H9 (cell line): ENCODE results near the gene PMAIP1. TPM values are rescaled to one million over a fixed set of nuclear protein-coding genes. Genes with fewer than 3 reads are reported as not detected.

Source experiments
- DNase-seq: peaks from one replicate; pipeline ENCODE4 v3.0.0-alpha.2; 2017
- H2AFZ ChIP-seq: one replicate; pipeline ENCODE4 v1.6.1; 2013; ENCODE audit warnings: mild to moderate bottlenecking, low read length, control low read depth, moderate library complexity
- H2AK5ac ChIP-seq: 2 replicates; pipeline ENCODE4 v1.6.1; 2013; ENCODE audit warnings: low read length, control low read depth, mixed read lengths; ENCODE audit not compliant: insufficient read length
- H2BK120ac ChIP-seq: one replicate; pipeline ENCODE4 v1.6.1; 2013; ENCODE audit warnings: low read depth, mild to moderate bottlenecking, low read length, control low read depth, inconsistent platforms; ENCODE audit not compliant: poor library complexity, severe bottlenecking
- H2BK12ac ChIP-seq: 2 replicates; pipeline ENCODE4 v1.6.1; 2013; ENCODE audit warnings: low read length, control low read depth, mixed read lengths, low read depth; ENCODE audit not compliant: insufficient read length
- H2BK15ac ChIP-seq: 2 replicates; pipeline ENCODE4 v1.6.1; 2013; ENCODE audit warnings: low read depth, low read length, control low read depth
- H2BK20ac ChIP-seq: one replicate; pipeline ENCODE4 v1.6.1; 2013; ENCODE audit warnings: low read depth, mild to moderate bottlenecking, low read length, control low read depth, inconsistent platforms; ENCODE audit not compliant: poor library complexity, severe bottlenecking
- H2BK5ac ChIP-seq: 2 replicates; pipeline ENCODE4 v1.6.1; 2013; ENCODE audit warnings: low read length, control low read depth, mixed read lengths; ENCODE audit not compliant: insufficient read length
- H3K14ac ChIP-seq: 2 replicates; pipeline ENCODE4 v1.6.1; 2013; ENCODE audit warnings: low read length, control low read depth; ENCODE audit not compliant: insufficient read depth
- H3K18ac ChIP-seq: 2 replicates; pipeline ENCODE4 v1.6.1; 2013; ENCODE audit warnings: low read depth, mild to moderate bottlenecking, mixed read lengths, low read length, control low read depth; ENCODE audit not compliant: insufficient read length
- H3K23ac ChIP-seq: 2 replicates; pipeline ENCODE4 v1.6.1; 2013; ENCODE audit warnings: low read length, control low read depth, mixed read lengths, low read depth; ENCODE audit not compliant: insufficient read length
- H3K23me2 ChIP-seq: 2 replicates; pipeline ENCODE4 v1.6.1; 2013; ENCODE audit warnings: low read depth, mild to moderate bottlenecking, mixed read lengths, low read length, control low read depth; ENCODE audit not compliant: insufficient read length, poor library complexity, severe bottlenecking
- H3K27ac ChIP-seq: 2 replicates; pipeline ENCODE4 v1.5.1; 2013; ENCODE audit warnings: low read length, control low read depth, mixed read lengths, low read depth; ENCODE audit not compliant: insufficient read length
- H3K27me3 ChIP-seq: 2 replicates; pipeline ENCODE4 v1.6.1; 2013; ENCODE audit warnings: low read length, control low read depth, inconsistent platforms; ENCODE audit not compliant: insufficient read depth
- H3K4ac ChIP-seq: 2 replicates; pipeline ENCODE4 v1.6.1; 2013; ENCODE audit warnings: low read depth, mild to moderate bottlenecking, control low read depth, inconsistent platforms, low read length, moderate library complexity
- H3K4me1 ChIP-seq: 2 replicates; pipeline ENCODE4 v1.6.1; 2013; ENCODE audit warnings: low read length, control low read depth, inconsistent platforms; ENCODE audit not compliant: insufficient read depth
- H3K4me2 ChIP-seq: 2 replicates; pipeline ENCODE4 v1.6.1; 2013; ENCODE audit warnings: low read length, control low read depth, mixed read lengths; ENCODE audit not compliant: insufficient read length, insufficient read depth
- H3K56ac ChIP-seq: 2 replicates; pipeline ENCODE4 v1.6.1; 2013; ENCODE audit warnings: low read depth, mild to moderate bottlenecking, mixed read lengths, low read length, control low read depth; ENCODE audit not compliant: insufficient read length
- H3K79me1 ChIP-seq: 2 replicates; pipeline ENCODE4 v1.6.1; 2013; ENCODE audit warnings: low read depth, mild to moderate bottlenecking, moderate library complexity, low read length, control low read depth, inconsistent platforms; ENCODE audit not compliant: insufficient read depth, poor library complexity, severe bottlenecking
- H3K79me2 ChIP-seq: 2 replicates; pipeline ENCODE4 v1.6.1; 2013; ENCODE audit warnings: low read length, control low read depth, inconsistent platforms; ENCODE audit not compliant: insufficient read depth
- H3K9ac ChIP-seq: 2 replicates; pipeline ENCODE4 v1.6.1; 2013; ENCODE audit warnings: low read length, control low read depth, mixed read lengths; ENCODE audit not compliant: insufficient read length; ENCODE audit errors: extremely low read depth
- H3K9me3 ChIP-seq: one replicate; pipeline ENCODE4 v1.6.1; 2013; ENCODE audit warnings: low read depth, low read length, inconsistent platforms; ENCODE audit not compliant: control insufficient read depth
- H3T11ph ChIP-seq: one replicate; pipeline ENCODE4 v1.6.1; 2013; ENCODE audit warnings: mild to moderate bottlenecking, low read length, control low read depth, inconsistent platforms
- H4K20me1 ChIP-seq: one replicate; pipeline ENCODE4 v1.6.1; 2013; ENCODE audit not compliant: control insufficient read depth, insufficient read length, insufficient read depth
- H4K5ac ChIP-seq: 2 replicates; pipeline ENCODE4 v1.6.1; 2013; ENCODE audit warnings: low read depth, mild to moderate bottlenecking, mixed read lengths, low read length, control low read depth; ENCODE audit not compliant: insufficient read length
- H4K8ac ChIP-seq: replicated peaks from 2 replicates; pipeline ENCODE4 v1.6.1; 2013; ENCODE audit warnings: low read length, control low read depth, mixed read lengths, low read depth; ENCODE audit not compliant: insufficient read length
- H4K91ac ChIP-seq: 2 replicates; pipeline ENCODE4 v1.6.1; 2013; ENCODE audit warnings: low read depth, mild to moderate bottlenecking, moderate library complexity, mixed read lengths, low read length, control low read depth; ENCODE audit not compliant: insufficient read length
- H3K27ac Mint-ChIP-seq, 3 experiments: 2 replicates in 2 of 3; 3 replicates in 1 of 3; pipeline ENCODE4 v1.8.0; 2020 to 2021; ENCODE audit warnings: mixed read lengths in 3 of 3, mild to moderate bottlenecking in 1 of 3, moderate library complexity in 1 of 3
- H3K27me3 Mint-ChIP-seq: 2 replicates; pipeline ENCODE4 v1.8.0; 2021; ENCODE audit warnings: low read depth, mild to moderate bottlenecking, moderate library complexity, mixed read lengths
- H3K36me3 Mint-ChIP-seq, 3 experiments: 2 replicates in 2 of 3; 3 replicates in 1 of 3; pipeline ENCODE4 v1.8.0; 2020 to 2021; ENCODE audit warnings: low read depth in 3 of 3, mixed read lengths in 3 of 3; ENCODE audit not compliant: insufficient read depth in 1 of 3
- H3K4me1 Mint-ChIP-seq, 2 experiments: 2 replicates each; pipeline ENCODE4 v1.8.0; 2020; ENCODE audit warnings: mixed read lengths in 2 of 2
- H3K4me3 Mint-ChIP-seq, 2 experiments: 2 replicates in 1 of 2; 3 replicates in 1 of 2; pipeline ENCODE4 v1.8.0; 2020 to 2021; ENCODE audit warnings: mild to moderate bottlenecking in 2 of 2, mixed read lengths in 2 of 2, moderate library complexity in 1 of 2
- H3K9me3 Mint-ChIP-seq, 2 experiments: 2 replicates in 1 of 2; 3 replicates in 1 of 2; pipeline ENCODE4 v1.8.0; 2020; ENCODE audit warnings: mild to moderate bottlenecking in 2 of 2, mixed read lengths in 2 of 2, moderate library complexity in 1 of 2
- CTCF ChIP-seq: fragments of 200-600 bp; sonication (generic); conservative IDR thresholded peaks from 3 replicates; pipeline ENCODE4 v1.8.0; 2021; ENCODE audit warnings: antibody characterized with exemption, mild to moderate bottlenecking
- WGBS: extraction: QIAGEN DNeasy Blood & Tissue Kit; methylation state at CpG from one replicate; pipeline ENCODE4 v1.1.7; 2013; ENCODE audit warnings: missing lambda C conversion rate, low lambda C conversion rate, mixed read lengths; ENCODE audit not compliant: insufficient read length; ENCODE audit errors: extremely low coverage; 5-methylcytosine and 5-hydroxymethylcytosine counted together
- total RNA-seq: library from RNA; stranded (reverse); gene quantifications from 2 replicates; pipeline ENCODE4 v1.2.1, GENCODE V29; 2021

Gene PMAIP1
- total RNA-seq, 1 experiment from 2014 or later = 152 TPM

GRCh38 chr18:59866551-59867269 is 33.1 kb upstream of the PMAIP1 start:
- H3K79me2 ChIP-seq = no peaks in the 10 kb centered on the region
- peak overlapping the region; percentile 14 for H3K4me2 ChIP-seq
- H2BK5ac ChIP-seq = peak overlapping the region; percentile 49
- H3K79me1 ChIP-seq = no peaks in the 10 kb centered on the region
- H2AFZ ChIP-seq = no peak overlapping the region
- H3K23me2 ChIP-seq = no peaks in the 10 kb centered on the region
- H3K4me1 ChIP-seq = peaks cover 18% of the 10 kb centered on the region; the same call in 1 of the 2 replicates
- no peak overlapping the region for H4K91ac ChIP-seq
- H2BK120ac ChIP-seq = peak overlapping the region; percentile 69
- peak overlapping the region; percentile 21 for H3K9ac ChIP-seq
- H2BK15ac ChIP-seq = no peak overlapping the region
- H3T11ph ChIP-seq = peak overlapping the region; percentile 70
- H3K4ac ChIP-seq = peak overlapping the region; percentile 90; the same call in 1 of the 2 replicates
- Mint-ChIP-seq H3K4me1 (peaks cover 45 to 51% of the 10 kb centered on the region in 2 experiments), H3K4me3 (peak overlapping the region in 1 of 2 experiments; percentile 3; a peak in 3 of 5 replicates), H3K36me3 (no peaks in the 10 kb centered on the region), H3K9me3 (no peaks in the 10 kb centered on the region; a peak in 1 of 5 replicates), H3K27me3 (no peaks in the 10 kb centered on the region), H3K27ac (peak overlapping the region; percentile 88 to 98 (median 98))
- no peak for TF ChIP-seq CTCF
- no peak overlapping the region for H3K14ac ChIP-seq
- H3K18ac ChIP-seq = peak overlapping the region; percentile 76
- H2BK20ac ChIP-seq = peak overlapping the region; percentile 98
- no peak for DNase-seq
- H3K23ac ChIP-seq = no peak overlapping the region
- H3K27me3 ChIP-seq = no peaks in the 10 kb centered on the region
- WGBS = no CpG with 5 or more reads among the region's 2 CpGs
- H3K9me3 ChIP-seq = no peaks in the 10 kb centered on the region
- H4K5ac ChIP-seq = peak overlapping the region; percentile 72
- H2BK12ac ChIP-seq = peak overlapping the region; percentile 75
- no peaks in the 10 kb centered on the region for H4K20me1 ChIP-seq
- H2AK5ac ChIP-seq = peak overlapping the region; percentile 83
- H4K8ac ChIP-seq = peak overlapping the region; percentile 44
- no peak overlapping the region for H3K56ac ChIP-seq
- peak overlapping the region; percentile 79 for H3K27ac ChIP-seq
